HG02970 (cell line): ENCODE measurements around the gene BMI1.

ENCODE experiments used
- ATAC-seq: cut with Tn5 transposase; IDR thresholded peaks from one replicate; pipeline ENCODE4 v1.9.1; 2021; ENCODE audit warnings: mild to moderate bottlenecking, moderate library complexity, moderate number of reproducible peaks; ENCODE audit not compliant: unreplicated experiment, low FRiP score

BMI1 gene

GRCh38 chr10:22319547-22319979 is 1.3 kb upstream of the BMI1 start:
- ATAC-seq = no peak

- no peak for ATAC-seq
These were observed 830 bp upstream of the BMI1 start for GRCh38 chr10:22319980-22320558.

GRCh38 chr10:22321156-22321923 is 441 bp downstream of the BMI1 start:
- no peak for ATAC-seq

- ATAC-seq = no peak
These were observed 1.2 kb downstream of the BMI1 start for GRCh38 chr10:22321924-22322640.

GRCh38 chr10:22322641-22323160 is 1.8 kb downstream of the BMI1 start:
- ATAC-seq = no peak

GRCh38 chr10:22323538-22324305 is 2.8 kb downstream of the BMI1 start:
- ATAC-seq = no peak

GRCh38 chr10:22324413-22324812 is 3.5 kb downstream of the BMI1 start:
- no peak for ATAC-seq

- ATAC-seq = no peak
These were observed 4.0 kb downstream of the BMI1 start for GRCh38 chr10:22324893-22325271.

GRCh38 chr10:22325272-22326144 is 4.6 kb downstream of the BMI1 start:
- ATAC-seq = peak; percentile 46

- ATAC-seq = no peak
These were observed 5.3 kb downstream of the BMI1 start for GRCh38 chr10:22326145-22326702.

GRCh38 chr10:22329150-22329549 is 8.3 kb downstream of the BMI1 start:
- no peak for ATAC-seq

- ATAC-seq = no peak
These were observed 11.3 kb downstream of the BMI1 start for GRCh38 chr10:22332116-22332692.

GRCh38 chr10:22333167-22333974 is 12.5 kb downstream of the BMI1 start:
- no peak for ATAC-seq

GRCh38 chr10:22333975-22334282 is 13.0 kb downstream of the BMI1 start:
- ATAC-seq = no peak

GRCh38 chr10:22334414-22335172 is 13.7 kb downstream of the BMI1 start:
- no peak for ATAC-seq

GRCh38 chr10:22335173-22335933 is 14.5 kb downstream of the BMI1 start:
- peak; percentile 54 for ATAC-seq
